ENCODE data around the gene CLPSL2.

The CLPSL2 gene

GRCh38 chr6:35746516-35746915, 29.9 kb upstream of the CLPSL2 start:
- no peak for DNase-seq (ENCODE audit: low read depth, low spot score)

GRCh38 chr6:35747877-35748276, 28.5 kb upstream of the CLPSL2 start:
- no peak for DNase-seq (ENCODE audit: low read depth, low spot score)

DNA sequence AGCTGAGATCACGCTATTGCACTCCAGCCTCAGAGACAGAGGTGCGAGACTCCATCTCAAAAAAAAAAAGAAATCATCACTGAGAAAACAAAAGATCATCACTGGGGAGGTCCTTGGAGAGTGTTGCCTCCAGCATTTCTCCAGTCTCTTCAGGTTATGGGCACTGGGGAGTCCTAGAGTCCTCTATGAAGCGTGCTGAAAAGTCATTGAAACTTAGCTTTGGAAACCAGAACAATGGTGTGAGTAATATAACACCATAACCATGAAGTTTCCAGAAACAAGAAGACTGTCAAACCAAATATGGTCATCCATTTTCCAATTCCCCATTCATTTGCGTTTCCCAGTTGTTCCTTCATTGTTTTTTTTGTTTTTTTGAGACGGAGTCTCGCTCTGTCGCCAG, 25.8 kb upstream of the CLPSL2 start:
- DNase-seq (ENCODE audit: low read depth, low spot score) = no peak

DNA sequence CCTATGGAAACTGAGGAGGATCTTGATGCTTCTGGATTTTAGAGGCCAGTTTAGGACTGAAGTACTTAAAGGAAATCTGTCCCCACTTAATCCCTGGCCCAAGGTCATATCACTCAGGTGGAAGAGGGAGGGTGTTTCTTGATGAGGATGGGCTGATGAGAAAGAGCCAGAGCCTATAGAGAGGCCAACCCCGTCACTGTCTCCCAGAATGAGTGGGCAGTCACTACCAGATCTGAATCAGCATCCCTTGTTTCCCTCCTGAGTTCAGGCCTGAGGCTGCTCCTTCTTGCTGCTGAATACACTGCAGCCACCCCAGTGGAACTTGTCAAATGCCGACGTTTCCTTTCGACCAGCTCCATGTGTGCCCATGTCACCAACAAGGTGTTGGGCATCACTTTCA, 24.8 kb upstream of the CLPSL2 start:
- no peak for DNase-seq (ENCODE audit: low read depth, low spot score)

GRCh38 chr6:35752330-35752729, 24.1 kb upstream of the CLPSL2 start:
- no peak for DNase-seq (ENCODE audit: low read depth, low spot score)

- no peak for DNase-seq (ENCODE audit: low read depth, low spot score)
These were observed 21.7 kb upstream of the CLPSL2 start for GRCh38 chr6:35754452-35755277.

GRCh38 chr6:35755278-35755924, 21.0 kb upstream of the CLPSL2 start:
- DNase-seq (ENCODE audit: low read depth, low spot score) = no peak

DNA sequence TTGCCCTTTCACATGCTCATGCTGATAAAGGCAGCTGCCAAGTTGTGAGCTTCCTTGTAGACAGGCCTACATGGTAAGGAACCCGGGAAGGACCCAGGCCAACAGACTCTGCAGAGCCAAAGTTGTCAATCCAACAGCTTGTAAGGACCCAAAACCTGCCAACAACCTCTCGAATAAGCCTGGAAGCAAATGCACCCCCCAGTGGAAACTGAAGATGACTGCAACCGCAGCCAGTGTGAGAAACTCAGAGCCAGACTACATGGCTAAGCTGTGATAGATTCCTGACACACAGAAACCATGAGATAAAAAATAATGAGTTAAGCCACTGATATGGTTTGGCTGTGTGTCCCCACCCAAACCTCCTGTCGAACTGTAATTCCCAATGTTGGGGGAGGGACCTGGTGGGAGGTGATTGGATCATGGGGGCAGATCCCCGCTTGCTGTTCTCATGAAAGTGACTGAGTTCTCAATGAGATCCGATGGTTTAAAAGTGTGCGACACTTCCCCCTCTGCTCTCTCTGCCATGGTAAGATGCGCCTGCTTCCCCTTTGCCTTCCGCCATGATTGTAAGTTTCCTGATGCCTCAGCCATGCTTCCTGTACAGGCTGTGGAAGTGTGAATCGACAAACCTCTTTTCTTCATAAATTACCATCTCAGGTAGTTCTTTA, 18.8 kb upstream of the CLPSL2 start:
- DNase-seq (ENCODE audit: low read depth, low spot score) = no peak

- no peak for DNase-seq (ENCODE audit: low read depth, low spot score)
These were observed 17.0 kb upstream of the CLPSL2 start for GRCh38 chr6:35759426-35759825.

DNA sequence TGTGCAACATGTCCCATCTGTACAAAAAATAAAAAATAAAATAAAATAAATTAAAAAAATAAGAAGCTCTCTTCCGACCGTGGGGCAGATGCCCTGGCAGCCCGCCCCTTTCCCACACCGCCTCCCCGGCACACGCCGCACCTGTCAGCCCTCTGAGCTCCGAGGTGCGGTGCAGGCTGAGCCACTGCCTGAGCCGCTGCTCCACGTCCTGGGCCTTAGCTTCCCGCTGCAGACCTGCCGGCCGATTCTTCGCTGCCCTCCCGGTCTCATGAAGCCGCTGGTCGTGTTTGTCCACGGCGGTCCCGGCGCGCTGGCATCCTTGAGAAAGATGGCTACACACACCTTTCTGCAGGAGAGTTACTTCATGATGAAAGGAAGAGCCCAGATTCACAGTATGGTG, 10.7 kb upstream of the CLPSL2 start:
- DNase-seq (ENCODE audit: low read depth, low spot score) = no peak

GRCh38 chr6:35769211-35769610, 7.2 kb upstream of the CLPSL2 start:
- DNase-seq (ENCODE audit: low read depth, low spot score) = no peak

- no peak for DNase-seq (ENCODE audit: low read depth, low spot score)
These were observed 5.1 kb upstream of the CLPSL2 start for GRCh38 chr6:35771343-35771627.

GRCh38 chr6:35774116-35774794, 2.1 kb upstream of the CLPSL2 start:
- DNase-seq (ENCODE audit: low read depth, low spot score) = no peak

- no peak for DNase-seq (ENCODE audit: low read depth, low spot score)
These were observed 1.4 kb upstream of the CLPSL2 start for GRCh38 chr6:35775031-35775430.

- no peak for DNase-seq (ENCODE audit: low read depth, low spot score)
These were observed 1.1 kb downstream of the CLPSL2 start for GRCh38 chr6:35777356-35778102.

- no peak for DNase-seq (ENCODE audit: low read depth, low spot score)
These were observed 2.0 kb downstream of the CLPSL2 start for GRCh38 chr6:35778437-35778836.

DNA sequence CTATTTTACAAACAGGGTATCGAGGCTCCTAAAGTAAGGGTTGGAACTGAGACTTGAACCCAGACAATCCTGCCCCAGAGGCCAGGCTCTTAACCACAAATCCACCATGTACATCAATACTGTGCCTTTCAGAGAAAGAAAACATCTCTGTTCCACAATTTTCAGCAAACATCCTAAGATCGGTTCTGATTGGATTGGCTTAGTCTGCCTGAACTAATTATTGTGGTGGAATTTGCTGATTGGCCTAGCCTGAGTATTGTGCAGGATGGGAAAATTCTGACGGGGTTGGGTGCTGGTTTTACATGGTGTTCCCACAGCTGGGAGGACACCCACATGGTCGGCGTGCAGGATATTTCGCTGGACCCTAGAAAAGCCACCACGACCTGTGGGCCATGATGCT, 4.3 kb downstream of the CLPSL2 start, which contains the start of gene CLPSL1:
TSS of gene CLPSL1 (plus strand) at position 301 of the 400 bp plus-strand sequence. CDS start at position 393, 92 bp downstream.
- DNase-seq (ENCODE audit: low read depth, low spot score) = no peak

GRCh38 chr6:35781290-35781689, 4.9 kb downstream of the CLPSL2 start:
- DNase-seq (ENCODE audit: low read depth, low spot score) = no peak

DNA sequence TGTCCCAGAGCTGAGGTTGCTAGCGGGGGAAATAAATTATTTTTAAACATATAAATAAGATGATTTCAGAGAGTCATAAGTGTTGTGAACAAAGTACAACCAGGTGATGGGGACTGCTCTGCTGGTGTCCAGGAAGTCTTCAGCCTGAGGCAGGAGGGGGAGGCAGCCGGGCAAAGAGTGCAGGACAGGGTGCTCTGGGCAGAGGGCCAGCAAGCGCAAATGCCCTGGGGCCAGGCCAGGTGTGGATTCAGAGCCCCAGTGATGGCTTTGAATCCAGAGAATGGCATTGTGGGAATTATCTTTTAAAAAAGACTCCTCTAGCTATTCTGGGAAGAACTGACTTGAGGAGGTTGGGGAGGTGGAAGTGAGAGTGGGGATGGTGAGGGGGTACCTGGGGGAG, 6.0 kb downstream of the CLPSL2 start:
- DNase-seq (ENCODE audit: low read depth, low spot score) = no peak

- no peak for DNase-seq (ENCODE audit: low read depth, low spot score)
These were observed 7.8 kb downstream of the CLPSL2 start for GRCh38 chr6:35784200-35784599.

DNA sequence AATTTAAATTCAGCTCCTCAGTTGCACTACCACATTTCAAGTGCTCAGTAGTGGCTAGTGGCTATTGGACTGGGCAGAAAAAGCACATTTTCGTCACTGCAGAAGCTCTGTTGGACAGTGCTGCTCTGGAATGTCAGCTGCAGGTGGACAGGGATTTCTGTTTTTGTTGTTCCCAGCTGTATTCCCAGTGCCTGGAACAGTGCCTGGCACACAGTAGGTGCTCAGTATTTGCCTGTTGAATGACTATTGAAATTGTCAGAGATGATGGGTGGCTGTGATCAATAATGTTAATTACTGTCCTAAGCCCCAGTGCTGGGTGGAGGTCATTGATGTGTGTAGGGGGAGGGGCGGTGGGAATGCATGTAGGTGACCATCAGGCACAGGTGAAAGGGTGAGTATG, 9.9 kb downstream of the CLPSL2 start:
- DNase-seq (ENCODE audit: low read depth, low spot score) = no peak

DNA sequence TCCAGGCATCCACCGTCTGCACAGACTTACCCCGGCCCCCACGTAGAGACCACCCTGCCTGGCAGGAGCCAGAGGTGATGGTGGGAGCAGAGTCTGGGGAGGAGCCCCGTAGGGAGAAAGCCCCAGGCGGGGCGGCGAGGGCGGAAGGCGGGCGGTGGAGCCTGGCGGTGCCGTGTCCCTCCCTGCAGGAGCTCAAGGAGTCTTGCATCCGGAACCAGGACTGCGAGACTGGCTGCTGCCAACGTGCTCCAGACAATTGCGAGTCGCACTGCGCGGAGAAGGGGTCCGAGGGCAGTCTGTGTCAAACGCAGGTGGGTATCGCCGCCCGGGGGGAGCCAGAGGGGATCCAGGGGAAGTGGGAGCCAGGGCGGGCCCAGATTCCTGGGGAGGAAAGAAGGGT, 10.4 kb downstream of the CLPSL2 start:
- no peak for DNase-seq (ENCODE audit: low read depth, low spot score)
